PC-9 (cell line): ENCODE results near the gene PWWP2B. TPM values are rescaled to one million over a fixed set of nuclear protein-coding genes. Genes with fewer than 3 reads are reported as not detected.

Experiments
- BruUV-seq: library from RNA; stranded (reverse); fragments of 400-500 nt; replicated peaks from 2 replicates; lab custom pipeline; 2021; lab: Mats Ljungman, UMichigan
- CTCF ChIA-PET: fragments of 300-600 bp; sonication (Branson Sonifier 250); formaldehyde crosslinking; loops from one replicate; lab custom pipeline; 2022; ENCODE audit warnings: antibody characterized with exemption; lab: Charles Lee
- POLR2A ChIA-PET: fragments of 300-600 bp; sonication (Branson Sonifier 250); formaldehyde crosslinking; loops from one replicate; lab custom pipeline; 2022; ENCODE audit warnings: antibody characterized with exemption; ENCODE audit not compliant: unreplicated experiment; lab: Charles Lee
- DNase-seq, 2 experiments: peaks; one replicate each; pipeline versions ENCODE4 v3.0.0 to v3.0.0-alpha.2; 2015 to 2022; ENCODE audit warnings: mixed read lengths in 1 of 2
- H2AFZ ChIP-seq: fragments of 200-600 bp; sonication (generic); 2 replicates; pipeline ENCODE4 v1.8.1; 2017; ENCODE audit warnings: antibody characterized with exemption
- H3F3A ChIP-seq: fragments of 200-600 bp; sonication (generic); 2 replicates; pipeline ENCODE4 v1.8.1; 2017; ENCODE audit warnings: antibody characterized with exemption, mild to moderate bottlenecking, low read depth; ENCODE audit not compliant: insufficient read depth
- H3K27ac ChIP-seq: fragments of 200-600 bp; sonication (generic); 2 replicates; pipeline ENCODE4 v1.6.1; 2016; ENCODE audit warnings: mixed run types
- H3K27me3 ChIP-seq: fragments of 200-600 bp; sonication (generic); 2 replicates; pipeline ENCODE4 v1.6.1; 2016; ENCODE audit warnings: low read depth, mixed run types; ENCODE audit not compliant: insufficient read depth
- H3K36me3 ChIP-seq: fragments of 200-600 bp; sonication (generic); 2 replicates; pipeline ENCODE4 v1.6.1; 2016; ENCODE audit warnings: low read depth, mixed run types
- H3K4me1 ChIP-seq: fragments of 200-600 bp; sonication (generic); replicated peaks from 2 replicates; pipeline ENCODE4 v1.6.1; 2016; ENCODE audit warnings: mixed run types; ENCODE audit not compliant: insufficient read depth
- H3K4me2 ChIP-seq: fragments of 200-600 bp; sonication (generic); 2 replicates; pipeline ENCODE4 v1.6.1; 2017; ENCODE audit warnings: mixed run types
- H3K4me3 ChIP-seq: fragments of 200-600 bp; sonication (generic); 2 replicates; pipeline ENCODE4 v1.6.1; 2016; ENCODE audit warnings: mixed run types
- H3K79me2 ChIP-seq: fragments of 200-600 bp; sonication (generic); 2 replicates; pipeline ENCODE4 v1.6.1; 2017; ENCODE audit warnings: low read depth, mixed run types
- H3K9me2 ChIP-seq: fragments of 200-600 bp; sonication (generic); 2 replicates; pipeline ENCODE4 v1.8.1; 2017; ENCODE audit warnings: mild to moderate bottlenecking; ENCODE audit not compliant: insufficient read depth
- H3K9me3 ChIP-seq: fragments of 200-600 bp; sonication (generic); 2 replicates; pipeline ENCODE4 v1.8.1; 2016; ENCODE audit warnings: low read depth; ENCODE audit not compliant: insufficient read depth
- H4K20me1 ChIP-seq: fragments of 200-600 bp; sonication (generic); 2 replicates; pipeline ENCODE4 v1.8.1; 2017; ENCODE audit not compliant: insufficient read depth
- EZH2 ChIP-seq: fragments of 200-600 bp; sonication (generic); IDR thresholded peaks from 2 replicates; pipeline ENCODE4 v1.8.0; 2017; ENCODE audit warnings: antibody characterized with exemption, low read depth
- intact Hi-C: fragments of 100-400 bp; cut with micrococcal nuclease; formaldehyde crosslinking; loops from one replicate; pipeline ENCODE4 v1.10.0; 2022; ENCODE audit not compliant: unreplicated experiment
- total RNA-seq: library from RNA; stranded (reverse); gene quantifications from 2 replicates; pipeline ENCODE4 v1.2.3, GENCODE V29; 2021
- TF ChIP-seq, protein P1 (sequence below): fragments of 200-600 bp; sonication (generic); conservative IDR thresholded peaks from 2 replicates; pipeline ENCODE4 v1.6.1; 2017; ENCODE audit warnings: mixed run types, antibody characterized with exemption, mild to moderate bottlenecking, moderate library complexity

PWWP2B gene
- total RNA-seq, 1 experiment from 2014 or later, result 16.9 TPM

DNA sequence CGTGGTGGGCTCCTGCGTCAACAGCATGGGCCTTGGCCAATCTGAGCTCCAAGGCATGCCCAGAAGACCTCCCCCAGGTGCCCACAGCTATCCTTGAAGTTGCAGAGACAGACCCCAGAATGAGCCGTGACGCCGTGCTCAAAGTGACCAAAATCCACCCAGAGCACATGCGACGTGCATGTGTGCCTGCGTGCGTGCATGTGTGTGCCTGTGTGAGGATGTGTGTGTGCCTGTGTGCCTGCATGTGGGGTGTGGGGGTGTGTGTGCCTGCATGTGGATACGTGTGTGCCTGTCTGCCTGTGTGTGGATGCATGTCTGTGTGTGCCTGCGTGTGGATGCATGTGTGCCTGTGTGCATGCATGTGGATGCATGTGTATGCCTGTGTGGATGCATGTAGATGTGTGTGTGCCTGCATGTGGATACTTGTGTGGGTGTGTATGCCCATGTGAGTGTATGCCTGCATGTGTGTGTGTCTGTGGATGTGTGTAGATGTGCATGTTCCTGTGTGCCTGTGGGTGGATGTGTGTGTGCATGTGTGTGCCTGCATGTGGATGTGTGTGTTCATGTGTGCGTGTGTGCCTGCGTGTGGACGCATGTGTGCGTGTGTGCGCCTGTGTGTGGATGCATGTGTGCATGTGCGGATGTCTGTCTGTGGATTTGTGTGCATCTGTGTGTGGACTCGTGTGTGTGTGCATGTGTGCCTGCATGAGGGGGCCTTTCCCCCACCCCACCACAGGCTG is 42.6 kb downstream of the PWWP2B start:
- no peak for DNase-seq
- no peaks in the 10 kb centered on the region for H3K9me2 ChIP-seq

DNA sequence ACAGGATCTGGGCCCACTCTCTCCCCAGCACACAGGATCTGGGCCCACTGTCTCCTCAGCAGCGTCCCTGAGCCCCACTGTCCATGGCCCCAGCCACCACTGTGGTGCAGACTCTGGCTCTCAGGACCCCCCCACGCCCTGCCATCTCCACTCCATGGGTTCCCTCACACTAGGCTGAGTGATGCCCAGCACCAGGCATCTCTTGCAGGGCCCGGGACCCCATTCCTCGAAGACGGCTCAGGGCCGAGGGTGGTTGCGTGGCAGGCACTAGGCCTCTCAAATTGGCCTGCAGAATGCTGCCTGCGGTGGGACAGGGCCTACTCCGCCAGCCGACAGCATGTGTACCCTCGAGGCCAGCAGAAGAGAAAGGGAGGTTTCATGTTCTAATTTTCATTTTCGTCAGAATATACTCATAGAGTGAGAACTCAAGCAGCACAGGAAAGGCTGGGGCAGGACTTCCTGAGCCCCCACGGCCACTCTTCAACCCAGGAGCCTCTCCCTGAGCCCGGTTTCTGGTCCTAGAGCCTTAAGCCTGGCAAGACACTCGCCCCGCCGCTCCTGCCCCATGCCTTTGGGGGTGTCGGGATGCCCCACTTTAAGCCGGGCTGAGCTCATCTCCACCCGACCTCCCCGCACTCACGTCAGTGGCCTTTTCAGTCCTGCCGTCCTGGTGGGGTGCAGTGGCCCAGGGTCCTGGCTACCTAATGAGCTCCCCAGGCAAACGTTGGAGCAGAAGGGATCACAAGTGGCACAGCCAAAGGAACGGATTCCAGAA is 44.0 kb downstream of the PWWP2B start:
- CTCF ChIA-PET, result no interaction called here

More for the DNA sequence above, 42.6 kb downstream of the PWWP2B start:
- Histone ChIP-seq H2AFZ (no peak overlapping the region), H3K4me2 (no peak overlapping the region), H3K27me3 (no peaks in the 10 kb centered on the region), H3K36me3 (no peaks in the 10 kb centered on the region), H3K79me2 (no peaks in the 10 kb centered on the region), H3K4me3 (no peak overlapping the region), H3K4me1 (peaks cover 5% of the 10 kb centered on the region), H3K9me3 (no peaks in the 10 kb centered on the region), H3K27ac (no peak overlapping the region), H3F3A (no peaks in the 10 kb centered on the region), H4K20me1 (no peaks in the 10 kb centered on the region)
- POLR2A ChIA-PET, result no interaction called here
- intact Hi-C loops, result no loop called here
- TF ChIP-seq, protein P1, sequence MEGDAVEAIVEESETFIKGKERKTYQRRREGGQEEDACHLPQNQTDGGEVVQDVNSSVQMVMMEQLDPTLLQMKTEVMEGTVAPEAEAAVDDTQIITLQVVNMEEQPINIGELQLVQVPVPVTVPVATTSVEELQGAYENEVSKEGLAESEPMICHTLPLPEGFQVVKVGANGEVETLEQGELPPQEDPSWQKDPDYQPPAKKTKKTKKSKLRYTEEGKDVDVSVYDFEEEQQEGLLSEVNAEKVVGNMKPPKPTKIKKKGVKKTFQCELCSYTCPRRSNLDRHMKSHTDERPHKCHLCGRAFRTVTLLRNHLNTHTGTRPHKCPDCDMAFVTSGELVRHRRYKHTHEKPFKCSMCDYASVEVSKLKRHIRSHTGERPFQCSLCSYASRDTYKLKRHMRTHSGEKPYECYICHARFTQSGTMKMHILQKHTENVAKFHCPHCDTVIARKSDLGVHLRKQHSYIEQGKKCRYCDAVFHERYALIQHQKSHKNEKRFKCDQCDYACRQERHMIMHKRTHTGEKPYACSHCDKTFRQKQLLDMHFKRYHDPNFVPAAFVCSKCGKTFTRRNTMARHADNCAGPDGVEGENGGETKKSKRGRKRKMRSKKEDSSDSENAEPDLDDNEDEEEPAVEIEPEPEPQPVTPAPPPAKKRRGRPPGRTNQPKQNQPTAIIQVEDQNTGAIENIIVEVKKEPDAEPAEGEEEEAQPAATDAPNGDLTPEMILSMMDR, result no peak
- no peak for TF ChIP-seq EZH2
- CTCF ChIA-PET, result no interaction called here
- no TSS peak for BruUV-seq

DNA sequence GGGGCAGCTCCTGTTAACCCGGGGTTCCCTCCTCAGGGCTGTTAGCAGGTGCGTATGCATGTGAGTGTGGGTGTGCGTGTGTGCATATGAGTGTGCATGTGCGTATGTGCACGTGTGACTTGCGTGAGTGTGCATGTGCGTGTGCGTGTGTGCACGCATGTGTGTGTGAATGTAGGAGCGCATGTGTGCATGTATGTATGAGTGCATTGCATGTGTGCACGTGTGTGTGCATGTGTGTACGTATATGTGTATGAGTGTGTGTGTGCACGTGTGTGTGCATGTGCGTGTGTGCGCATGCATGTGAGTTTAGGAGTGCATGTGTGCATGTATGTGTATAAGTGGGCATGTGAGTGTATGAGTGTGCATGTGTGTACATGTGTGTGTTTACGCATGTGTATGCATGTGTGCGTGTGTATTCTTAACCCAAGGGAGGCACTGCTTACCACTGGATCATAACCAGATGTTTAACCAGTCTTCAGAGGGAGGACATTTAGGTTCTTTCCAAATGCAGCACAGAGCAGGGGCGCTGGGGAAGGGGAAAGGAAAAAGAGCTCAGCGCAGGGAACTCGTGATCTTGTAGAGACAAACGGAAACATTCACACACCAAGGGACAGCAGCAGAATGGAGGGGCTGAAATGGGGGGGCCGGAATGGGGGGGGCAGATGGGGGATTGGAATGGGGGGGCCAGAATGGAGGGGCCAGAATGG is 45.0 kb downstream of the PWWP2B start:
- H3K4me3 ChIP-seq, result no peak overlapping the region
- H3K9me3 ChIP-seq, result no peaks in the 10 kb centered on the region
- intact Hi-C loops, result no loop called here
- H3K9me2 ChIP-seq, result no peaks in the 10 kb centered on the region
- POLR2A ChIA-PET, result no interaction called here
- no peak overlapping the region for H3K4me2 ChIP-seq
- DNase-seq, result no peak
- 0 out of 2 replicates have a peak, but pooled peaks cover under 1% of the 10 kb centered on the region for H3K79me2 ChIP-seq
- CTCF ChIA-PET, result no interaction called here
- peaks cover 28% of the 10 kb centered on the region for H3K4me1 ChIP-seq
- TF ChIP-seq EZH2, result no peak
- TF ChIP-seq, protein P1, result no peak
- no peaks in the 10 kb centered on the region for H3K36me3 ChIP-seq
- H4K20me1 ChIP-seq, result no peaks in the 10 kb centered on the region
- no TSS peak for BruUV-seq
- H3K27ac ChIP-seq, result no peak overlapping the region
- peaks cover 8% of the 10 kb centered on the region; the same call in 1 of the 2 replicates for H3F3A ChIP-seq
- no peaks in the 10 kb centered on the region for H3K27me3 ChIP-seq
- no peak overlapping the region for H2AFZ ChIP-seq

More for the DNA sequence above, 44.0 kb downstream of the PWWP2B start:
- Histone ChIP-seq H4K20me1 (no peaks in the 10 kb centered on the region), H3F3A (peaks cover 8% of the 10 kb centered on the region; the same call in 1 of the 2 replicates), H3K27me3 (no peaks in the 10 kb centered on the region), H3K9me2 (no peaks in the 10 kb centered on the region), H3K4me2 (no peak overlapping the region), H3K4me3 (no peak overlapping the region), H3K4me1 (peaks cover 19% of the 10 kb centered on the region), H3K36me3 (no peaks in the 10 kb centered on the region), H3K79me2 (no peaks in the 10 kb centered on the region), H2AFZ (no peak overlapping the region), H3K9me3 (no peaks in the 10 kb centered on the region), H3K27ac (no peak overlapping the region)
- intact Hi-C loops, result no loop called here
- POLR2A ChIA-PET, result no interaction called here
- no peak for DNase-seq
- TF ChIP-seq EZH2, result no peak
- TF ChIP-seq, protein P1, result no peak
- BruUV-seq, result no TSS peak
